ENCODE measurements around the gene INPP5A.

DNA sequence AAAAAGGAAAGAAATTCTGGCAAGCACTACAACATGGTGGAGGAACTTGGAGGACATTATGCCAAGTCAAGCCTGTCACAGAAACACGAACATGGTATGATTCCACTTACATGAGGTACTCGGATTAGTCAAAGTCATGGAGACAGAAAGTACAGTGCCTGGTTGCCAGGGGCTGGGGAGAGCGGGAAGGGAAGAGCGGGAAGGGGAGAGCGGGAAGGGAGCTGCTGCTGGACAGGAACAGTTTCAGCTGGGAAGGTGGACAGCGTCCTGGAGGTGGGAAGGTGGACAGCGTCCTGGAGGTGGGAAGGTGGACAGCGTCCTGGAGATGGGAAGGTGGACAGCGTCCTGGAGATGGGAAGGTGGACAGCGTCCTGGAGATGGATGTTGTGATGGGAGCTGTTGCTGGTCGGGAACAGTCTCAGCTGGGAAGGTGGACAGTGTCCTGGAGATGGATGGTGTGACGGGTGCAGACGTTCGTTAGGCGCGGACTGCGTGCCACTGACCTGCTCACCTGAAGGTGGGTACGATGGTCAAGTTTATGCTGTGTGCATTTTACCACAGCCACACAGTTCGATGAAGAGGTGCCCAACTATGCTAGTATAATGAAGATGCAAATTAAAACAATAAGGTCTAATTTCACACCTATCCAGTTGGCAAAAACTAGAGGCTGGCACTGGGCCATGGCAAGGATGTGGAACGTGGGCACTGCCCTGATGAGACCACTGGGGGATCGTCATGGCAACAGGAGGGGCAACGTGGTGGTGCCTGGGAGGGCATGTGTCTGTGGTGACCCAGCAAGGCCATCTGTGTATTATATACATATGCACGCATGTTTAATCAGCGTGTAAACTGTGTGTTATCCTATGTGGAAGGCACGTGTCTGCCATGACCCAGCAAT lies 144.5 kb downstream of the INPP5A start:
- TF ChIP-seq, protein P1, sequence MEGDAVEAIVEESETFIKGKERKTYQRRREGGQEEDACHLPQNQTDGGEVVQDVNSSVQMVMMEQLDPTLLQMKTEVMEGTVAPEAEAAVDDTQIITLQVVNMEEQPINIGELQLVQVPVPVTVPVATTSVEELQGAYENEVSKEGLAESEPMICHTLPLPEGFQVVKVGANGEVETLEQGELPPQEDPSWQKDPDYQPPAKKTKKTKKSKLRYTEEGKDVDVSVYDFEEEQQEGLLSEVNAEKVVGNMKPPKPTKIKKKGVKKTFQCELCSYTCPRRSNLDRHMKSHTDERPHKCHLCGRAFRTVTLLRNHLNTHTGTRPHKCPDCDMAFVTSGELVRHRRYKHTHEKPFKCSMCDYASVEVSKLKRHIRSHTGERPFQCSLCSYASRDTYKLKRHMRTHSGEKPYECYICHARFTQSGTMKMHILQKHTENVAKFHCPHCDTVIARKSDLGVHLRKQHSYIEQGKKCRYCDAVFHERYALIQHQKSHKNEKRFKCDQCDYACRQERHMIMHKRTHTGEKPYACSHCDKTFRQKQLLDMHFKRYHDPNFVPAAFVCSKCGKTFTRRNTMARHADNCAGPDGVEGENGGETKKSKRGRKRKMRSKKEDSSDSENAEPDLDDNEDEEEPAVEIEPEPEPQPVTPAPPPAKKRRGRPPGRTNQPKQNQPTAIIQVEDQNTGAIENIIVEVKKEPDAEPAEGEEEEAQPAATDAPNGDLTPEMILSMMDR (conservative IDR thresholded peaks at IDR 0.05; ENCODE audit: low read depth, low read length): no peak
- no peak for TF ChIP-seq EZH2 (IDR thresholded peaks at IDR 0.05; ENCODE audit: low read length, unreplicated experiment)

Data from PC-3 (cell line).